Left renal pelvis (tissue), 4 donors: ENCODE measurements around the gene ANKRD1. TPM values are rescaled to one million over a fixed set of nuclear protein-coding genes. Genes with fewer than 3 reads are reported as not detected.
"Not testable (repeated sequence)": the region's sequence is repeated elsewhere in the genome, so short reads cannot be mapped to it uniquely, and the experiment has no call there.

Experiments used
- DNase-seq, 4 donors: peaks; one replicate each; pipeline ENCODE4 v3.0.0-alpha.2; 2013; ENCODE audit warnings: low read depth in 4 of 4, low spot score in 3 of 4
- polyA plus RNA-seq, 4 donors: library from polyadenylated mRNA; unstranded; fragments of 120-200 nt; gene quantifications; one replicate each; pipeline ENCODE4 v1.2.1, GENCODE V29; 2013; ENCODE audit not compliant: insufficient read length in 4 of 4

The ANKRD1 gene
- 1 to 10 TPM in 1 of 4 donors, under 1 TPM in 3; 0.08 to 1.2 (median 0.81) TPM for polyA plus RNA-seq

GRCh38 chr10:90920986-90921666 is at the start of gene ANKRD1:
Gene ANKRD1 (minus strand): TSS chr10:90921087. CDS start chr10:90921027, 60 bp downstream.
- no peak for DNase-seq

- no peak for DNase-seq
Measured at GRCh38 chr10:90969947-90970673, 49.2 kb upstream of the ANKRD1 start.

DNA sequence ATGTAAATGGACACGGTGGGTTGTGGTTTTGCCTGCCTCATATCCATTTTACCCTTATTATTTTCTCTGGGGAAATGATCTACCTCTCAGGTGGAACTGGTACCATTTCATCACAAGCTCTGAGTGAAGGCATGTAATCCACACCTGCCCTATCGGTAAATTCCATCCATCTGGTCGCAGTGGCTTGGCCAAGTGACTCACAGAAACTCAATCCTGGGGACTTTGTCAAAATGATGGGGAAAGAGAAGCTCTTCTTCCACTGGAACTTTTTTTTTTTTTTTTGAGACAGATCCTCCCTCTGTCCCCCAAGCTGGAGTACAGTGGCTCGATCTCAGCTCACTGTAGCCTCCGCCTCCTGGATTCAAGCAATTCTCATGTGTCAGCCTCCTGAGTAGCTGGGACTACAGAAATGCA is 48.2 kb upstream of the ANKRD1 start:
- no peak for DNase-seq

DNA sequence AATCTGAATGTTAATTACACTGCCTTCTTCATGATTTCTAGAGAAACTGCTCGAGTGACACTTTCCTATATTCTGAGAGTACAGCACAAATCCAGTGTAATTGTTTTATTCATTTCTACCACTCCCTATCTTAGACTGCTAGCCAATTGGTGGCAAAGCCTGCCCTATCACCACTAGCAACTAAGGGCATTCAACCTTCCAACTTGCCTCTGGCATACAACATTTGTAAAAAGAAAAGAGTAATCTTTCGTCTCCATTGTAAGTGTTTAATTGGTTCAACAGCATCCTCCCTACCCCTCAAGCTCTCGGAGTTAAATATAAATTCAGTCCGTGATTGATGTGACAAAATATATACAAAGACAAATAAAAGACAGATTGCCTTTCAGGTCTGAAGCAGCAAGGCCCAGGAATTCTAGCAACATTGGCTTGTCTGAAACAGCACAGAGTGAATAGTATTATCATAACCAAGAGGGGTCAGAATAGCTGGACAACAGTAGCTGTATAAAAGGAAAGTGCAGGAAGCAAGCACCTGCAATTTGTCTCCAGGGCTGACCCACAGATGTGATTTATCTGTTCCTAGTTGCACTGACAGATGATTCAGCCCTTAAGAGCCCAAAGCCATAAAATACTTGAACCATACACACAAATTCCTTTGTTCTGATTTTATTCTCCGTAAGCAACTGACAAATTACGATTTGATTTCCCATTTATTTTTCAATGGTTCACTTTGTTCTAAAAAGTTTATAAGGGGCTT is 47.6 kb upstream of the ANKRD1 start:
- no peak for DNase-seq

GRCh38 chr10:90967865-90968264 is 47.0 kb upstream of the ANKRD1 start:
- no peak for DNase-seq

DNA sequence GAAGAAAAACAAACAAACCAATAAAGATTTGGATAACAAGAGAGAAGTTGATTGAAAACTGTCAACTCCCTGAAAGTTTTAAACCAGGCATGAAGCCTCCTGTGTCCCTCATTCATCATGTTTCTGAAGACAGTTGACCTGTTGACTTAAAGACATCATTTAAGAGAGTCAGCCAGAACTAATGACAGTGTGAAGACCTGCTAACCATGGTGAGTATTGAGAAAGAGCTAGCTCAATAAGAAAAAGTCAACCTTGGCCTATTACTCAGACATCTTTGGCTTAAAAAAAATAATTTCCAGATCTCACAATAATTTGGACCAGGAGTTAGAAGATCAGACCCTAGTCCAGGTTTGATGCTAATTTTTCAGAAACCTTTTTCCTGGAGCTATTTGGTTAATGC is 45.3 kb upstream of the ANKRD1 start:
- no peak for DNase-seq

- DNase-seq: no peak
Measured at GRCh38 chr10:90965720-90966119, 44.8 kb upstream of the ANKRD1 start.

GRCh38 chr10:90964781-90965465 is 44.0 kb upstream of the ANKRD1 start:
- DNase-seq: no peak

- no peak for DNase-seq
Measured at GRCh38 chr10:90963331-90963730, 42.4 kb upstream of the ANKRD1 start.

DNA sequence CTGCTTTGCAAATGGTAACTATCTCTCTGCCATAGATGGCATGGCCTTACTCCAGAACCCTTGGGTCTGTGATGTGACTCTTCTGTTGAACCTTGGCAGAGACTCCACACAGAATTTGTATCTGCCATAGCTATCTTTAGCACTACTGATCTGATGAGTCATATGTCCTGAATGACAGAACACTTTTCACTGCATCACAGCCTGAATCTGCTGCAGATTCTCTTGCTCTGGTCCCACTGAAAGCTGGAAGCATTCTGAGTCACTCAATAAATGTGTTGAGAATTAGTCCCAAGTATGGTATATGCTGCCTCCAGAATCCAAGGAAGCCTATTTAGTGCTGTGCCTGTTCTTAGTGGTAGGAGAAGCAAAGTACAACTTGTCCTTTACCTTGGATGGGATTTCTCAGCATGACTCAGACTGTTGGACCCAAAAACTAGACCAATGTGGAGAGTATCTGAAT is 39.5 kb upstream of the ANKRD1 start:
- DNase-seq: no peak

GRCh38 chr10:90959826-90960225 is 38.9 kb upstream of the ANKRD1 start:
- no peak for DNase-seq

GRCh38 chr10:90958781-90959180 is 37.9 kb upstream of the ANKRD1 start:
- no peak for DNase-seq

DNA sequence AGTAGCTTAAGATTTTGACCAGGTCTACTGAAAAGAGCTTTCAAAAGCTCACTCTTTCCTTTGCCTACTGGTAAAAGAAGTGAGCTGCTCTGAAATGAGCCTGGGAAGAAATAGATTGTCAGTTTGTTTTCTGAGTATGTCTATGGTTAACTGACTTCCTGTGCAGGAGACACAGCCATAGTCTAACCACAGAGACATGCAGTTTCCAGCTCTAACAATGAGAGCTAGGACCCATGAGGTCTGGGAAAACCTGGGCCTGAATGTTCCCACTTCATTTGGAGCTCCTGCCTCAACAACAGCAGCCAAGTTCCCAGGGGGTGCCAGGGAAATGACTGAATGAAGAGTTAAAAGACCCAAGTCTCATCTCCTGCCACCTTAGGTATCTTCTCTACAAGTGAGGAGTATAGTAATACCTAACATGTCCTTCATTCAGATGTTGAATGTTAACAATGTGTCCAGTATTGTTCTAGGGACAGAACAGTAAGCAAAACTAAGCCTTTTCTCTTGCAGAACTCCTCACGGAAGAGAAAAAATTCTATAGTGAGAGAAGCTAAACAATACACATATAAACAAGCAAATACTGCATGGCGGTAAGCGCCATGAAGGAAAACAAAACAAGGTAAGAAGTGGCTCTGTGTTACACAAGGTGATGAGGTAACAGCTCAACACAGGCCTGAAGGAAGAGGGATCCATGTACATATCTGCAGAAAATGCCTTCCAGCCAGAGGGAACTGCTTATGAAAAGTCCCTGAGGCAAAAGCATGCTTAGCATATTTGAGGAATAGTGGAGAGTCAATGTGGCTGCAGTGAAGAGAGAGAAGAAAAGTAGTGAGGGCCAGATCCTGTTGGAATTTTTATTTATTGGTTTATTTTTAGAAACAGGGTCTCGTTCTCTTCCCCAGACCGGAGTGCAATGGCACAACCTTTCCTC is 26.4 kb upstream of the ANKRD1 start:
- DNase-seq: no peak

GRCh38 chr10:90945491-90946070 is 24.7 kb upstream of the ANKRD1 start:
- no peak for DNase-seq

DNA sequence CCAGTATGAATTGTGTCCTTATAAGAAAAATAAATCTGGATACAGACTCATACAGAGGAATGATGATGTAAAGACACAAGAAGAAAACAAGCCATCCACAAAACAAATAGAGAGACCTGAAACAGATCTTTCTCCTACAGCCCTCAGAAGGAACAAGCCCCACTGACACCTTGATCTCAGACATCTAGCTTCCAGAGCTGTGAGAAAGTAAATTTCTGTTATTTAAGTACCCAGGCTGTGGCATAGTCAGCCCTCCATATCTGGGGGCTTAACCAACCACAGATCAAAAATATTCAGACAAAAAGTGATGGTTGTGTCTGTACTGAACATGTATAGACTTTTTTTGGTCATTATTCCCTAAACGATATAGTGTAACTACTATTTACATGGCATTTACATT is 23.9 kb upstream of the ANKRD1 start:
- no peak for DNase-seq

- not testable (repeated sequence) for DNase-seq
Measured at GRCh38 chr10:90942980-90943379, 22.1 kb upstream of the ANKRD1 start.

DNA sequence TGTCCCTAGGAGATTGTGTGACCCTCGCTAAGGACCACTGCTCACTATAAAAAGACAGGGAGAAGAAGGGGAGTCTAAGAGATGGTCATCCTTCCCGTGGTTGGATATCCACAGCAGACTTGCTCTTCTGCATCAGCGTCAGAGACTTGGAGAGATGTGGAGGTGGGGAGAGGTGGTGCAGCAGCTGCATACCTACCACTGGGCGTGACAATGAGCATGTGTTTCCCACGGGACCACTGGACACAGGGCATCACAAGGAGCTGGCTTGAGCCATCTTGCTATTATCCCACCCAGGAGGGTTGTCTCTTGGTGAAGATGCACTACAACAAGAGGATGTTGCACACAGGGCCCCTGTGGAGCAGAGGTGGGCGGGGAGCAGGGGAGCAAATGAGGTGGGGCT is 18.8 kb upstream of the ANKRD1 start:
- no peak for DNase-seq

DNA sequence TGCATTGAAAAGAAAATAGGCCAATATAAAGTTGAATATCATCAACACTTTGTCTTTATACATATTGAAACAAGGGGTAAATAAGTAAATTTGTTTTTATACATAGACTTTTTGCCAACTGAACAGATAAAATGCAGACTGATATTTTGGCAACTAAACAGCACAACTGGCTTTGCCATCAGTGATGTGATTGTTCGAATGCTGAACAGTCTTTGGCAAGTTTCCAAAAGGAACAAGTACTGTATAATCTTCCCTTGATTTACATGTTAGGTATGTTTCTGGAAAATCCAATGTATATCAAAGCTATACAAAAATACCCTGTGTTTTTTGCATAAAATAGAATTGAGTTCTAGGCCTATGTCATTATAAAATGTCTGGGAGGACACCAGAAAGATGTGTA is 18.2 kb upstream of the ANKRD1 start:
- no peak for DNase-seq

- DNase-seq: no peak
Measured at GRCh38 chr10:90937645-90938258, 16.9 kb upstream of the ANKRD1 start.
